D341Med (cell line): ENCODE results near the gene SFMBT1.

ENCODE experiments used
- DNase-seq: peaks from one replicate; pipeline ENCODE4 v3.0.0; 2012; ENCODE audit warnings: low spot score

SFMBT1 gene

GRCh38 chr3:52886049-52886730, 159.7 kb downstream of the SFMBT1 start:
- no peak for DNase-seq

GRCh38 chr3:52882377-52882776, 163.5 kb downstream of the SFMBT1 start:
- no peak for DNase-seq

GRCh38 chr3:52881871-52882270, 164.0 kb downstream of the SFMBT1 start:
- no peak for DNase-seq

GRCh38 chr3:52880474-52880873, 165.4 kb downstream of the SFMBT1 start:
- DNase-seq: no peak

- no peak for DNase-seq
Observed at GRCh38 chr3:52880047-52880446, 165.8 kb downstream of the SFMBT1 start.

- no peak for DNase-seq
Observed at GRCh38 chr3:52879581-52879980, 166.3 kb downstream of the SFMBT1 start.

- DNase-seq: no peak
Observed at GRCh38 chr3:52879090-52879489, 166.8 kb downstream of the SFMBT1 start.

GRCh38 chr3:52877085-52877484, 168.8 kb downstream of the SFMBT1 start:
- DNase-seq: no peak

GRCh38 chr3:52874864-52875587, 170.8 kb downstream of the SFMBT1 start:
- no peak for DNase-seq

GRCh38 chr3:52874160-52874701, 171.6 kb downstream of the SFMBT1 start:
- DNase-seq: no peak

GRCh38 chr3:52873433-52874159, 172.3 kb downstream of the SFMBT1 start:
- no peak for DNase-seq

- DNase-seq: no peak
Observed at GRCh38 chr3:52872245-52872644, 173.6 kb downstream of the SFMBT1 start.

GRCh38 chr3:52871761-52872160, 174.1 kb downstream of the SFMBT1 start:
- DNase-seq: no peak

GRCh38 chr3:52870471-52870870, 175.4 kb downstream of the SFMBT1 start:
- DNase-seq: no peak

- DNase-seq: no peak
Observed at GRCh38 chr3:52866427-52866826, 179.4 kb downstream of the SFMBT1 start.

GRCh38 chr3:52865994-52866393, 179.9 kb downstream of the SFMBT1 start:
- DNase-seq: no peak

GRCh38 chr3:52860424-52860768, 185.5 kb downstream of the SFMBT1 start:
- DNase-seq: no peak

- DNase-seq: no peak
Observed at GRCh38 chr3:52859686-52860423, 186.0 kb downstream of the SFMBT1 start.

GRCh38 chr3:52857864-52858263, 188.0 kb downstream of the SFMBT1 start:
- DNase-seq: no peak

GRCh38 chr3:52857133-52857532, 188.7 kb downstream of the SFMBT1 start:
- DNase-seq: no peak

GRCh38 chr3:52856666-52857065, 189.2 kb downstream of the SFMBT1 start:
- no peak for DNase-seq

GRCh38 chr3:52854013-52854412, 191.9 kb downstream of the SFMBT1 start:
- DNase-seq: no peak
